Vagina (tissue), 2 donors: ENCODE measurements around the gene TUT7. TPM values are rescaled to one million over a fixed set of nuclear protein-coding genes. Genes with fewer than 3 reads are reported as not detected.

Experiments
- DNase-seq, 2 donors: peaks; one replicate each; pipeline ENCODE4 v3.0.0-alpha.2; 2017; ENCODE audit errors: extremely low spot score in 2 of 2
- H3K27ac ChIP-seq: fragments of 200-600 bp; sonication (generic); one replicate; pipeline ENCODE4 v1.5.1; 2019
- H3K27me3 ChIP-seq: fragments of 200-600 bp; sonication (generic); one replicate; pipeline ENCODE4 v1.5.1; 2019
- H3K36me3 ChIP-seq, 2 donors: fragments of 200-600 bp; sonication (generic); one replicate each; pipeline ENCODE4 v1.5.1; 2017 to 2019
- H3K4me1 ChIP-seq: fragments of 200-600 bp; sonication (generic); one replicate; pipeline ENCODE4 v1.5.1; 2019
- H3K4me3 ChIP-seq, 2 donors: fragments of 200-600 bp; sonication (generic); 1 replicate in 1 of 2; 2 replicates in 1 of 2; pipeline ENCODE4 v1.5.1; 2016 to 2019
- H3K9me3 ChIP-seq: fragments of 200-600 bp; sonication (generic); one replicate; pipeline ENCODE4 v1.5.1; 2019
- POLR2A ChIP-seq, 2 donors: fragments of 450-650 bp; IDR thresholded peaks; one replicate each; pipeline ENCODE4 v1.6.1; 2017; ENCODE audit warnings: antibody characterized with exemption in 2 of 2, mild to moderate bottlenecking in 2 of 2, moderate library complexity in 2 of 2
- POLR2AphosphoS5 ChIP-seq, 2 donors: sonication (generic); formaldehyde crosslinking; IDR thresholded peaks; one replicate each; pipeline ENCODE4 v1.9.0; 2017; ENCODE audit warnings: antibody characterized with exemption in 2 of 2, mild to moderate bottlenecking in 2 of 2, low read depth in 1 of 2; ENCODE audit not compliant: insufficient read depth in 1 of 2
- intact Hi-C: fragments of 100-400 bp; cut with DNase I; formaldehyde crosslinking; loops from one replicate; pipeline ENCODE4 v1.15.1; 2023
- total RNA-seq: library from RNA; depleted of rRNA; stranded (reverse); fragments of >200 nt; gene quantifications from one replicate; pipeline ENCODE4 v1.2.3, GENCODE V29; 2016
- TF ChIP-seq, protein P1 (sequence below), 3 experiments: fragments of 450-650 bp in 2 of 3; fragments of 200-600 bp in 1 of 3; sonication (generic) in 1 of 3; IDR thresholded peaks; one replicate each; pipeline ENCODE4 v1.5.1; 2017 to 2019; ENCODE audit warnings: antibody characterized with exemption in 3 of 3, mild to moderate bottlenecking in 2 of 3, moderate library complexity in 2 of 3

The TUT7 gene
- total RNA-seq, 1 donor from 2014 or later: 72.4 TPM

DNA sequence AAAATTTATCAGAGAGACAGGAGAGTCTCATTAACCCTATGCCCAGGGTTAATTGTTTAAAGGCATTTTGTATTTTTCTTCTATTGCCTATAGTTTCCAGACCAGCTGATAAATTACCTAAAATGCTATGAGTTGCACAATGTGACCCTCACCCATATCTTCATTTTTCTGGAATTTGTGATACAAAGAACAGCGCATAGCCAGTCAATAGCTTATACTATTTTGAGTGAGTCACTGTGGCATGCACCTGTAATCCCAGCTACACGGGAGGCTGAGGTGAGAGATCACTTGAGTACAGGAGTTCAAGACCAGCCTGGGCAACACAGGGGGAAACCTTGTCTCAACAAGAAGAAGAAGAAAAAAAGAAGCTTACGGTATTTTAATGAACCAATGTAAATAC is 97.6 kb downstream of the TUT7 start:
- no peak for DNase-seq
- H3K4me3 ChIP-seq: no peak overlapping the region
- H3K36me3 ChIP-seq: no peaks in the 10 kb centered on the region
- TF ChIP-seq POLR2A (IDR thresholded peaks at IDR 0.05): no peak
- TF ChIP-seq POLR2AphosphoS5 (IDR thresholded peaks at IDR 0.05; ENCODE audit: insufficient read depth in 1 of 2, low read depth in 1 of 2): no peak
- TF ChIP-seq, protein P1, sequence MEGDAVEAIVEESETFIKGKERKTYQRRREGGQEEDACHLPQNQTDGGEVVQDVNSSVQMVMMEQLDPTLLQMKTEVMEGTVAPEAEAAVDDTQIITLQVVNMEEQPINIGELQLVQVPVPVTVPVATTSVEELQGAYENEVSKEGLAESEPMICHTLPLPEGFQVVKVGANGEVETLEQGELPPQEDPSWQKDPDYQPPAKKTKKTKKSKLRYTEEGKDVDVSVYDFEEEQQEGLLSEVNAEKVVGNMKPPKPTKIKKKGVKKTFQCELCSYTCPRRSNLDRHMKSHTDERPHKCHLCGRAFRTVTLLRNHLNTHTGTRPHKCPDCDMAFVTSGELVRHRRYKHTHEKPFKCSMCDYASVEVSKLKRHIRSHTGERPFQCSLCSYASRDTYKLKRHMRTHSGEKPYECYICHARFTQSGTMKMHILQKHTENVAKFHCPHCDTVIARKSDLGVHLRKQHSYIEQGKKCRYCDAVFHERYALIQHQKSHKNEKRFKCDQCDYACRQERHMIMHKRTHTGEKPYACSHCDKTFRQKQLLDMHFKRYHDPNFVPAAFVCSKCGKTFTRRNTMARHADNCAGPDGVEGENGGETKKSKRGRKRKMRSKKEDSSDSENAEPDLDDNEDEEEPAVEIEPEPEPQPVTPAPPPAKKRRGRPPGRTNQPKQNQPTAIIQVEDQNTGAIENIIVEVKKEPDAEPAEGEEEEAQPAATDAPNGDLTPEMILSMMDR (IDR thresholded peaks at IDR 0.05): no peak
- H3K27me3 ChIP-seq: no peaks in the 10 kb centered on the region
- H3K9me3 ChIP-seq: no peaks in the 10 kb centered on the region
- H3K27ac ChIP-seq: no peak overlapping the region
- no peaks in the 10 kb centered on the region for H3K4me1 ChIP-seq
- intact Hi-C loops: no loop called here

DNA sequence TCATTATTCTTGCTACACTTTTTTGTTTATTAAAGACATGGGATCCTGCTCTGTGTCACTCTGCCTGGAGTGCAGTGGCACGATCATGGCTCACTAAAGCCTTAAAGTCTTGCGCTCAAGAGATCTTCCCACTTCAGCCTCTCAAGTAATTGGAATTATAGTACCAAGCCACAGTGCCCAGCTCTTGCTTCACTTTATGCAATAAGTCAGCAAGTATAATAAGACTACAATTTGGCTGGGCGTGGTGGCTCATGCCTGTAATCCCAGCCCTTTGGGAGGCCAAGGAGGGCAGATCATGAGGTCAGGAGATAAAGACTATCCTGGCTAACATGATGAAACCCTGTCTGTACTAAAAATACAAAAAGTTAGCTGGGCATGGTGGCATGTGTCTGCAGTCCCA is 100.6 kb downstream of the TUT7 start:
- Histone ChIP-seq H3K4me3 (no peak overlapping the region), H3K27ac (no peak overlapping the region), H3K27me3 (no peaks in the 10 kb centered on the region), H3K4me1 (no peaks in the 10 kb centered on the region), H3K9me3 (no peaks in the 10 kb centered on the region), H3K36me3 (no peaks in the 10 kb centered on the region)
- intact Hi-C loops: no loop called here
- no peak for DNase-seq
- no peak for TF ChIP-seq POLR2AphosphoS5 (IDR thresholded peaks at IDR 0.05; ENCODE audit: insufficient read depth in 1 of 2, low read depth in 1 of 2)
- TF ChIP-seq, protein P1 (IDR thresholded peaks at IDR 0.05): no peak
- no peak for TF ChIP-seq POLR2A (IDR thresholded peaks at IDR 0.05)

DNA sequence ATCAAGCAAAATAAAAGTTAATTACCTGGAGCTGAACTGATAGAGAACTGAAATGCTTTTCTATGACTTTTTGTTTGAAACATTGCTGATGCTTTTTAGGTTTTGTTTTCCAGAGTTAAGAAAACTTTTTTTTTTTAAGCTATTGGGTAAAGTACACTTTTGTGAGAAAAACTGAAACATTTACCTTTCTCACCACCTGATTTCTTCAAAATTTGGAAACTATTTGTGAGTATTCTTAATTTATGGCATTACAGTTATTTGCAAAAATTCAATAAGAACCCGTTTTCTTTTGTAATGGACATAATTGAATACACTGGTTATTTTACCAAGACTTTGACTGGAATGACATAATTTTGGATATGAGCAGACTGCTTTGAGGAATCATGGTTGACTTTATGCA is 101.3 kb downstream of the TUT7 start:
- no peaks in the 10 kb centered on the region for H3K4me1 ChIP-seq
- H3K4me3 ChIP-seq: no peak overlapping the region
- intact Hi-C loops: no loop called here
- no peaks in the 10 kb centered on the region for H3K27me3 ChIP-seq
- H3K27ac ChIP-seq: no peak overlapping the region
- no peak for DNase-seq
- H3K9me3 ChIP-seq: no peaks in the 10 kb centered on the region
- TF ChIP-seq, protein P1 (IDR thresholded peaks at IDR 0.05): no peak
- no peak for TF ChIP-seq POLR2AphosphoS5 (IDR thresholded peaks at IDR 0.05; ENCODE audit: insufficient read depth in 1 of 2, low read depth in 1 of 2)
- no peak for TF ChIP-seq POLR2A (IDR thresholded peaks at IDR 0.05)
- H3K36me3 ChIP-seq: no peaks in the 10 kb centered on the region

DNA sequence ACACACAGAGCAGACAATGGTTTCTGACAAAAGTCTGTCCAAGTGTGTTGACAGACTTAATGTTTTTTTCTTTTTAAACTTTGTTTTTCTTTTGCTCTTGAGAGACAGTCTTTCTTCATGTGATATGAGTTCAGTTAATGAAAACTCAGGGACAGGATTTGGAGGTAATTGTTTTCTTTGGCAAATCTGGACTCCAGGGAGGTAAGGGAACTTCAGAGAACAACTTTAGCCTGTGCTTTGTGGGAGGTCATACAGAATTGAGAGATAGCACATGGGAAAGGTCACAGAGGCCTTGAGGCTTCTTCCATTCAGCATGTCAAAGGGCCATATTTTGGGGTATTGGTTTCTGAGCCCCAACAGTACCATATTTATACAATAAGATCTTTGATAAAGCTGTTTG is 104.1 kb downstream of the TUT7 start:
- Histone ChIP-seq H3K27ac (no peak overlapping the region), H3K36me3 (no peaks in the 10 kb centered on the region), H3K4me3 (no peak overlapping the region), H3K4me1 (no peaks in the 10 kb centered on the region), H3K27me3 (no peaks in the 10 kb centered on the region), H3K9me3 (no peaks in the 10 kb centered on the region)
- DNase-seq: peak in 1 of 2 donors; percentile 6
- no peak for TF ChIP-seq POLR2AphosphoS5 (IDR thresholded peaks at IDR 0.05; ENCODE audit: insufficient read depth in 1 of 2, low read depth in 1 of 2)
- no peak for TF ChIP-seq POLR2A (IDR thresholded peaks at IDR 0.05)
- TF ChIP-seq, protein P1 (IDR thresholded peaks at IDR 0.05): no peak
- intact Hi-C loops: no loop called here

DNA sequence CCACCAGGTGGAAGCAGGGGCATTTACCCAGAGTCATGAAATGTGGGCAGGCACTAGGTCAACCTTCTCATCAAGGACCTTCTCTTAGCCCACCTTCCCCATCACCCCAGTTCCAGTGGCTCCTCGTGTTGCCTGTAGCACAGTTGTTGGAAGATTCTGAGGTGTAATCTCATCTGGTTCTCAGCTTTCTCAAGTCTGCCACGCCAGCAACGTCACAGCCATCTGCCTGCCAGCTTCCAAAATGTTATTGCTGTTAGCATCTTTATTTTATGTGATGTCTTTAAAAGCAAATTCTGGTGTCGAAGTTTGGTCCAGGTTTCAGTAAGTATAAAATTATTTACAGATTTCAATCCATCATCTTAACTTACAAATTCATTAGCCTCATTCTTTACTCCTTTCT is 105.5 kb downstream of the TUT7 start:
- intact Hi-C loops: no loop called here
- Histone ChIP-seq H3K27me3 (no peaks in the 10 kb centered on the region), H3K4me1 (no peaks in the 10 kb centered on the region), H3K36me3 (no peaks in the 10 kb centered on the region), H3K4me3 (no peak overlapping the region), H3K9me3 (no peaks in the 10 kb centered on the region), H3K27ac (no peak overlapping the region)
- DNase-seq: no peak
- TF ChIP-seq POLR2A (IDR thresholded peaks at IDR 0.05): no peak
- no peak for TF ChIP-seq POLR2AphosphoS5 (IDR thresholded peaks at IDR 0.05; ENCODE audit: insufficient read depth in 1 of 2, low read depth in 1 of 2)
